ENCODE results near the gene CD40. TPM values are rescaled to one million over a fixed set of nuclear protein-coding genes. Genes with fewer than 3 reads are reported as not detected.

Gene CD40
- polyA plus RNA-seq, 1 experiment: 0.21 TPM

GRCh38 chr20:46164254-46164653 lies 46.1 kb downstream of the CD40 start:
- DNase-seq (ENCODE audit: low read depth, low spot score): no peak
- Histone ChIP-seq H3K27me3 (ENCODE audit: control insufficient read depth, insufficient read depth, low read length) (peaks cover 11% of the 10 kb centered on the region), H3K9me3 (ENCODE audit: control insufficient read depth, insufficient read depth, low read length) (no peaks in the 10 kb centered on the region), H3K4me3 (ENCODE audit: low read depth, low read length) (no peak overlapping the region), H3K27ac (ENCODE audit: low read depth, low read length) (no peak overlapping the region)
- no peak for TF ChIP-seq CTCF (IDR thresholded peaks at IDR 0.05; ENCODE audit: low read depth, low read length)
- ChIA-PET CTCF (no interaction called here), POLR2A (no interaction called here)

GRCh38 chr20:46167080-46167479 lies 49.0 kb downstream of the CD40 start:
- no peak for TF ChIP-seq CTCF (IDR thresholded peaks at IDR 0.05; ENCODE audit: low read depth, low read length)
- ChIA-PET CTCF (no interaction called here), POLR2A (no interaction called here)
- DNase-seq (ENCODE audit: low read depth, low spot score): no peak
- Histone ChIP-seq H3K9me3 (ENCODE audit: control insufficient read depth, insufficient read depth, low read length) (no peaks in the 10 kb centered on the region), H3K27ac (ENCODE audit: low read depth, low read length) (no peak overlapping the region), H3K27me3 (ENCODE audit: control insufficient read depth, insufficient read depth, low read length) (peaks cover 9% of the 10 kb centered on the region), H3K4me3 (ENCODE audit: low read depth, low read length) (no peak overlapping the region)

- Histone ChIP-seq H3K4me3 (ENCODE audit: low read depth, low read length) (no peak overlapping the region), H3K9me3 (ENCODE audit: control insufficient read depth, insufficient read depth, low read length) (no peaks in the 10 kb centered on the region), H3K27me3 (ENCODE audit: control insufficient read depth, insufficient read depth, low read length) (peaks cover 12% of the 10 kb centered on the region), H3K27ac (ENCODE audit: low read depth, low read length) (no peak overlapping the region)
- ChIA-PET CTCF (no interaction called here), POLR2A (no interaction called here)
- no peak for DNase-seq (ENCODE audit: low read depth, low spot score)
- no peak for TF ChIP-seq CTCF (IDR thresholded peaks at IDR 0.05; ENCODE audit: low read depth, low read length)
Observed at GRCh38 chr20:46168438-46168837, 50.3 kb downstream of the CD40 start.

- TF ChIP-seq CTCF (IDR thresholded peaks at IDR 0.05; ENCODE audit: low read depth, low read length): no peak
- Histone ChIP-seq H3K27ac (ENCODE audit: low read depth, low read length) (no peak overlapping the region), H3K4me3 (ENCODE audit: low read depth, low read length) (no peak overlapping the region), H3K9me3 (ENCODE audit: control insufficient read depth, insufficient read depth, low read length) (no peaks in the 10 kb centered on the region), H3K27me3 (ENCODE audit: control insufficient read depth, insufficient read depth, low read length) (peaks cover 21% of the 10 kb centered on the region)
- DNase-seq (ENCODE audit: low read depth, low spot score): no peak
- ChIA-PET POLR2A (no interaction called here), CTCF (no interaction called here)
Observed at GRCh38 chr20:46169245-46170171, 51.4 kb downstream of the CD40 start.

- H3K9me3 ChIP-seq (ENCODE audit: control insufficient read depth, insufficient read depth, low read length): no peaks in the 10 kb centered on the region
- no peak overlapping the region for H3K27ac ChIP-seq (ENCODE audit: low read depth, low read length)
- no peak for DNase-seq (ENCODE audit: low read depth, low spot score)
- no peak for TF ChIP-seq CTCF (IDR thresholded peaks at IDR 0.05; ENCODE audit: low read depth, low read length)
- CTCF ChIA-PET: interaction anchor here (1.1 kb wide), 1 partner anchor 148 kb away, joined by 3 read pairs; no protein-coding TSS in a partner anchor
- H3K27me3 ChIP-seq (ENCODE audit: control insufficient read depth, insufficient read depth, low read length): peaks cover 29% of the 10 kb centered on the region
- POLR2A ChIA-PET: no interaction called here
- no peak overlapping the region for H3K4me3 ChIP-seq (ENCODE audit: low read depth, low read length)
Observed at GRCh38 chr20:46171476-46171875, 53.4 kb downstream of the CD40 start.

Data from AG04450 (cell line).